K562 (cell line): Measurements from ENCODE around the gene TMEM174. TPM values are rescaled to one million over a fixed set of nuclear protein-coding genes. Genes with fewer than 3 reads are reported as not detected.

Source experiments
- ATAC-seq: fragments of 200-7000 bp; cut with Tn5 transposase; 3 replicates; pipeline ENCODE4 v1.9.1; 2020; ENCODE audit warnings: moderate library complexity
- BruUV-seq: library from RNA; stranded (reverse); fragments of 400-500 nt; replicated peaks from 2 replicates; lab custom pipeline; 2021; lab: Mats Ljungman, UMichigan
- CTCF ChIA-PET: fragments of 300-600 bp; formaldehyde crosslinking; extraction: SDS; loops from one replicate; lab custom pipeline; 2021; ENCODE audit warnings: low intra/inter-chr PET ratio; lab: Yijun Ruan, JAX
- POLR2A ChIA-PET: fragments of 300-600, 350-650 bp; sonication (Branson Sonifier 250); formaldehyde crosslinking; extraction: SDS; loops from one replicate; lab custom pipeline; 2021; ENCODE audit warnings: antibody characterized with exemption, inconsistent platforms; lab: Yijun Ruan, JAX
- DNase-seq, 4 experiments: peaks; one replicate each; pipeline versions ENCODE4 v3.0.0 to v3.0.0-alpha.2; 2011 to 2018; ENCODE audit warnings: low spot score in 3 of 4, mixed read lengths in 3 of 4; ENCODE audit errors: extremely low read depth in 1 of 4
- FAIRE-seq: peaks from 2 replicates; lab custom pipeline; 2011; peaks lifted over from hg19 to GRCh38; lab: Jason Lieb, UNC
- H2AFZ ChIP-seq: 2 replicates; pipeline ENCODE4 v1.6.0; 2011; ENCODE audit warnings: low read depth, low read length, control low read depth, inconsistent platforms
- H3K27ac ChIP-seq: fragments of 200-600 bp; 3 replicates; pipeline ENCODE4 v1.8.0; 2011; ENCODE audit warnings: low read depth, mild to moderate bottlenecking, control low read depth, inconsistent platforms, low read length, moderate library complexity, mixed read lengths; ENCODE audit errors: extremely low read depth
- H3K27me3 ChIP-seq, 2 experiments: fragments of 300-600 bp in 1 of 2; 2 replicates in 1 of 2; 3 replicates in 1 of 2; pipeline versions ENCODE4 v1.6.0 to v1.8.0; 2011; ENCODE audit warnings: inconsistent platforms in 2 of 2, low read length in 2 of 2, mild to moderate bottlenecking in 1 of 2, mixed read lengths in 1 of 2, moderate library complexity in 1 of 2; ENCODE audit not compliant: control insufficient read depth in 2 of 2, insufficient read depth in 2 of 2
- H3K36me3 ChIP-seq: fragments of 300-600 bp; 3 replicates; pipeline ENCODE4 v1.8.0; 2011; ENCODE audit warnings: mild to moderate bottlenecking, low read length, inconsistent platforms; ENCODE audit not compliant: control insufficient read depth, insufficient read depth
- H3K4me1 ChIP-seq, 2 experiments: fragments of 200-600 bp in 1 of 2; replicated peaks in 1 of 2; 2 replicates in 1 of 2; 3 replicates in 1 of 2; pipeline versions ENCODE4 v1.5.1 to v1.8.0; 2011; ENCODE audit warnings: inconsistent platforms in 2 of 2, low read length in 2 of 2, mild to moderate bottlenecking in 1 of 2, mixed read lengths in 1 of 2, moderate library complexity in 1 of 2; ENCODE audit not compliant: control insufficient read depth in 2 of 2, insufficient read depth in 2 of 2
- H3K4me2 ChIP-seq: 2 replicates; pipeline ENCODE4 v1.6.1; 2011; ENCODE audit warnings: low read length, control low read depth, inconsistent platforms, mixed read lengths; ENCODE audit not compliant: insufficient read depth
- H3K4me3 ChIP-seq: fragments of 200-600 bp; sonication (generic), shearing (Covaris generic); 2 replicates; pipeline ENCODE4 v1.5.1; 2016; ENCODE audit warnings: control low read depth, inconsistent platforms
- H3K79me2 ChIP-seq: fragments of 200-600 bp; 3 replicates; pipeline ENCODE4 v1.8.0; 2011; ENCODE audit warnings: low read length, inconsistent platforms; ENCODE audit not compliant: control insufficient read depth, insufficient read depth
- H3K9ac ChIP-seq, 2 experiments: 2 replicates each; pipeline versions ENCODE4 v1.6.0 to v1.6.1; 2011; ENCODE audit warnings: low read depth in 2 of 2, low read length in 2 of 2, control low read depth in 1 of 2, inconsistent platforms in 1 of 2, mild to moderate bottlenecking in 1 of 2, mixed read lengths in 1 of 2; ENCODE audit not compliant: insufficient read depth in 1 of 2
- H3K9me1 ChIP-seq: one replicate; pipeline ENCODE4 v1.6.0; 2011; ENCODE audit warnings: inconsistent platforms, mild to moderate bottlenecking, low read length, moderate library complexity; ENCODE audit not compliant: control insufficient read depth, insufficient read depth
- H3K9me3 ChIP-seq: replicated peaks from 2 replicates; pipeline ENCODE4 v1.5.1; 2011; ENCODE audit warnings: low read depth, low read length, inconsistent platforms; ENCODE audit not compliant: control insufficient read depth, insufficient read depth
- H4K20me1 ChIP-seq: replicated peaks from 2 replicates; pipeline ENCODE4 v1.6.1; 2011; ENCODE audit warnings: low read length, inconsistent platforms, mixed read lengths; ENCODE audit not compliant: control insufficient read depth, insufficient read depth
- ATF3 ChIP-seq, 2 experiments: fragments of 450-650 bp in 1 of 2; sonication (generic) in 1 of 2; formaldehyde crosslinking in 1 of 2; IDR thresholded peaks in 1 of 2; conservative IDR thresholded peaks in 1 of 2; 2 replicates each; pipeline versions ENCODE4 v1.6.1 to v1.8.1; 2016 to 2023; ENCODE audit warnings: mild to moderate bottlenecking in 2 of 2, moderate library complexity in 2 of 2, inconsistent platforms in 1 of 2, missing genetic modification reagents in 1 of 2
- BCL6 ChIP-seq: fragments of 250-450 bp; sonication (Bioruptor Pico); IDR thresholded peaks from 2 replicates; pipeline ENCODE4 v1.4.0; 2020
- FOXA3 ChIP-seq, 2 experiments: fragments of 450-650 bp in 1 of 2; sonication (generic) in 1 of 2; formaldehyde crosslinking; IDR thresholded peaks in 1 of 2; conservative IDR thresholded peaks in 1 of 2; 2 replicates each; pipeline versions ENCODE4 v1.4.0 to v1.8.0; 2020 to 2022; ENCODE audit warnings: mild to moderate bottlenecking in 2 of 2, missing genetic modification reagents in 1 of 2
- MTA2 ChIP-seq: fragments of 450-650 bp; IDR thresholded peaks from 2 replicates; pipeline ENCODE4 v1.6.1; 2016; ENCODE audit warnings: low read depth
- ZNF79 ChIP-seq: fragments of 250-450 bp; sonication (Bioruptor Pico); IDR thresholded peaks from 2 replicates; pipeline ENCODE4 v1.4.0; 2020; ENCODE audit warnings: low read depth, mild to moderate bottlenecking, moderate library complexity
- WGBS: fragments of 100-300 bp; shearing (Covaris generic); methylation state at CpG from one replicate; pipeline ENCODE4 v1.1.6; 2016; ENCODE audit warnings: low coverage, mixed read lengths; ENCODE audit not compliant: insufficient coverage; ENCODE audit errors: missing lambda C conversion rate; 5-methylcytosine and 5-hydroxymethylcytosine counted together
- in situ Hi-C: fragments of 300-500 bp; cut with MboI; formaldehyde crosslinking; loops from 4 replicates; pipeline ENCODE4 v1.15.0; 2018; ENCODE audit warnings: inconsistent platforms, mixed read lengths
- intact Hi-C: fragments of 100-400 bp; cut with micrococcal nuclease; formaldehyde crosslinking; loops from 2 replicates; pipeline ENCODE4 v1.14.2; 2022
- polyA plus RNA-seq, 8 experiments: library from polyadenylated mRNA; depleted of rRNA in 4 of 8; stranded (reverse) in 5 of 8; unstranded in 3 of 8; fragments of >200 nt; fragmentation: Nextera tagmentation in 2 of 8; fragmentation: Illumina TruSeq in 1 of 8; extraction: Ambion mirVana in 2 of 8; extraction: Trizol in 1 of 8; gene quantifications; 2 replicates each; pipeline versions ENCODE4 v1.2.1 to v1.2.3, GENCODE V29; 2011 to 2014; ENCODE audit warnings: inconsistent platforms in 1 of 8, missing spikeins in 1 of 8
- total RNA-seq, 7 experiments: library from RNA; depleted of rRNA in 6 of 7; stranded (reverse); fragments of >200 nt in 6 of 7; fragmentation: Illumina TruSeq in 2 of 7; extraction: Trizol in 2 of 7; gene quantifications; 2 replicates each; pipeline versions ENCODE4 v1.2.1 to v1.2.3, GENCODE V29; 2011 to 2021; ENCODE audit warnings: low replicate concordance in 1 of 7

Gene TMEM174
- total and polyA plus RNA-seq, 9 of the 15 experiments (the other 6 are each of a cell fraction or from before 2014, with no cell fraction given), result not detected

- no peak for FAIRE-seq
These were observed 32.2 kb upstream of the TMEM174 start for GRCh38 chr5:73140801-73141200.

DNA sequence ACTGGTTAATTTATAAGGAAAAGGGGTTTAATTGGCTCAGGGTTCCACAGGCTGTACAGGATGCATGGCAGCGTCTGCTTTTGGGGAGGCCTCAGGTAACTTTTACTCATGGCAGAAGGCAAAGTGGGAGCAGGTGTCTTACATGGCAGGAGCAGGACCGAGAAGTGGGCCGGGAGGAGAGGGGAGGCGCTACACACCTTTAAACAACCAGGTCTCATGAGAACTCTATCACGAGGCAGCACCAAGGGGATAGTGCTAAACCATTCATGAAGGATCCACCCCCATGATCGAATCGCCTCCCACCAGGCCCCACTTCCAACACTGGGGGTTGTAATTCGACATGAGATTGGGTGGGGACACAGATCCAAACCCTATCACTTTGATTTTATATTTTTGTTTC, 31.0 kb upstream of the TMEM174 start:
- in situ Hi-C loops (no loop called here), intact Hi-C loops (no loop called here)
- H3K27ac ChIP-seq, result no peak overlapping the region
- ATAC-seq, result no peak
- no peaks in the 10 kb centered on the region for H3K9me1 ChIP-seq
- no peak overlapping the region for H3K9ac ChIP-seq
- ChIA-PET CTCF (no interaction called here), POLR2A (no interaction called here)
- no peak overlapping the region for H2AFZ ChIP-seq
- no peaks in the 10 kb centered on the region for H4K20me1 ChIP-seq
- no peak overlapping the region for H3K4me3 ChIP-seq
- no peaks in the 10 kb centered on the region for H3K79me2 ChIP-seq
- WGBS, result 3% methylated on average over 8 of the region's 8 CpGs
- BruUV-seq, result no TSS peak
- no peak for FAIRE-seq
- DNase-seq, result no peak
- H3K4me1 ChIP-seq, result no peaks in the 10 kb centered on the region
- no peak overlapping the region for H3K4me2 ChIP-seq
- H3K36me3 ChIP-seq, result no peaks in the 10 kb centered on the region
- H3K27me3 ChIP-seq, result peaks cover 14 to 28% of the 10 kb centered on the region in 2 experiments; a peak in 4 of 5 replicates
- no peaks in the 10 kb centered on the region for H3K9me3 ChIP-seq
- TF ChIP-seq MTA2, result no peak
- no peak for TF ChIP-seq BCL6
- no peak for TF ChIP-seq FOXA3 (CRISPR knock-in tag; conservative IDR thresholded peaks at IDR 0.05 in 1 of 2, IDR thresholded peaks at IDR 0.05 in 1 of 2)

More at GRCh38 chr5:73140801-73141200, 32.2 kb upstream of the TMEM174 start:
- Histone ChIP-seq H3K4me2 (no peak overlapping the region), H3K9me3 (no peaks in the 10 kb centered on the region), H4K20me1 (no peaks in the 10 kb centered on the region), H3K27me3 (peaks cover 14 to 32% of the 10 kb centered on the region in 2 experiments; a peak in 4 of 5 replicates), H3K4me3 (no peak overlapping the region), H3K36me3 (no peaks in the 10 kb centered on the region), H2AFZ (no peak overlapping the region), H3K9me1 (no peaks in the 10 kb centered on the region), H3K79me2 (no peaks in the 10 kb centered on the region), H3K4me1 (peaks cover 0 to 3% of the 10 kb centered on the region in 2 experiments; a peak in 2 of 5 replicates), H3K9ac (no peak overlapping the region), H3K27ac (no peak overlapping the region)
- CTCF ChIA-PET, result no interaction called here
- TF ChIP-seq ATF3 (IDR thresholded peaks at IDR 0.05), result peak; percentile 29; the same call in 1 of the 2 replicates
- no peak for TF ChIP-seq ATF3 (CRISPR knock-in tag; conservative IDR thresholded peaks at IDR 0.05)
- TF ChIP-seq ZNF79, result no peak
- BruUV-seq, result no TSS peak
- no peak for DNase-seq
- intact Hi-C loops (no loop called here), in situ Hi-C loops (no loop called here)
- POLR2A ChIA-PET, result no interaction called here
- no peak for ATAC-seq
- 0% methylated on average over 1 of the region's 1 CpG for WGBS
